ENCODE results near the gene LAMA2.

LAMA2 gene

GRCh38 chr6:129267028-129267427 lies 384.1 kb downstream of the LAMA2 start:
- H3K36me3 ChIP-seq (ENCODE audit: insufficient read depth, insufficient read length, low read length): no peaks in the 10 kb centered on the region
- H3K4me3 ChIP-seq (ENCODE audit: insufficient read length, low read depth): no peak overlapping the region
- H3K9ac ChIP-seq (ENCODE audit: insufficient read length, low read depth): no peak overlapping the region
- no peaks in the 10 kb centered on the region for H3K9me3 ChIP-seq (ENCODE audit: insufficient read depth, low read length)
- H3K27me3 ChIP-seq (ENCODE audit: insufficient read depth, insufficient read length): no peaks in the 10 kb centered on the region
- peak; percentile 13 for DNase-seq (ENCODE audit: low read depth, low spot score)
- TF ChIP-seq ZNF274 (IDR thresholded peaks at IDR 0.05; ENCODE audit: low read depth, low read length) (no peak), SUZ12 (IDR thresholded peaks at IDR 0.05; ENCODE audit: extremely low read depth, insufficient read depth, insufficient read length) (no peak), YY1 (IDR thresholded peaks at IDR 0.05; ENCODE audit: insufficient read depth, insufficient read length) (no peak)
- H3K4me1 ChIP-seq (ENCODE audit: insufficient read depth, insufficient read length): no peaks in the 10 kb centered on the region

DNA sequence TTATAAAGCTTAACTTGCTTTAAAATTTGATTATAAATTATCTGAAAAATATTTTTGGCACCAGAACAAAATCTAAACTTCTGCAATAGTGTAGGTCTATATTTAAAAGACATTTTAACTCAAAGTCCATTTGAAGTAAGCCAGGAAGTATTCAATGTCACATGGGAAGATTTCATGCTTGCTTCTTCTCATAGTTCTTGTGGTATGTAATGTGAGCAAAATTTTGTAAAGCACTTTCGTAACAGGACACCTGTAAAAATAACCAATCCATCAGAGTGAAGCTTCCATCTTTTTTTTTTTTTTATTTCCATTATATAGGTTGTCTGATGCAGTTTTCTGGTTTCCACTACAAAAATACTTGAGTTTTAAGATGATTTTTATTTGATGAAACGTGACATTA lies 386.1 kb downstream of the LAMA2 start:
- no peaks in the 10 kb centered on the region for H3K36me3 ChIP-seq (ENCODE audit: insufficient read depth, insufficient read length, low read length)
- no peak for DNase-seq (ENCODE audit: low read depth, low spot score)
- no peak for TF ChIP-seq YY1 (IDR thresholded peaks at IDR 0.05; ENCODE audit: insufficient read depth, insufficient read length)
- no peak for TF ChIP-seq ZNF274 (IDR thresholded peaks at IDR 0.05; ENCODE audit: low read depth, low read length)
- TF ChIP-seq SUZ12 (IDR thresholded peaks at IDR 0.05; ENCODE audit: extremely low read depth, insufficient read depth, insufficient read length): no peak

DNA sequence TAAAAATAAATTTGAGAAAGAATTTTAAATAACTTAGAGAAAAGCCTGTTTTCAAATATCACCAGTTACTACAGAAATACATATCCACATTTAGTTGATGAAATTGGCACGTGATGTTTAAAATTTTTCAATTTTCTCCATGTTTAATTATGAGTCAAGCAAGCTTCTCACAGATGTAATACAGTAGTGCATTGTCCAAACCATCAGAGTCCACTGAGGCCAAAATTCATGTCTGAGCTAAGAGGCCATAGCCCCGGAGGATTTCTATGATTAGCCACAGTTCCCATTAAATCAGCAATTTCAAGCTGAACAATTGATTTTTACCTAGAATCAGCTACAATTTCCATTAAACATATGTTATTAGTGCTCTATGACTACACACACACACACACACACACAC lies 387.0 kb downstream of the LAMA2 start:
- Histone ChIP-seq H3K4me1 (ENCODE audit: insufficient read depth, insufficient read length) (no peaks in the 10 kb centered on the region), H3K9ac (ENCODE audit: insufficient read length, low read depth) (no peak overlapping the region), H3K4me3 (ENCODE audit: insufficient read length, low read depth) (no peak overlapping the region), H3K9me3 (ENCODE audit: insufficient read depth, low read length) (no peaks in the 10 kb centered on the region), H3K36me3 (ENCODE audit: insufficient read depth, insufficient read length, low read length) (no peaks in the 10 kb centered on the region), H3K27me3 (ENCODE audit: insufficient read depth, insufficient read length) (no peaks in the 10 kb centered on the region)
- TF ChIP-seq ZNF274 (IDR thresholded peaks at IDR 0.05; ENCODE audit: low read depth, low read length): no peak
- TF ChIP-seq YY1 (IDR thresholded peaks at IDR 0.05; ENCODE audit: insufficient read depth, insufficient read length): no peak
- no peak for DNase-seq (ENCODE audit: low read depth, low spot score)

More for the DNA sequence above, 386.1 kb downstream of the LAMA2 start:
- Histone ChIP-seq H3K27me3 (ENCODE audit: insufficient read depth, insufficient read length) (no peaks in the 10 kb centered on the region), H3K4me1 (ENCODE audit: insufficient read depth, insufficient read length) (no peaks in the 10 kb centered on the region), H3K9ac (ENCODE audit: insufficient read length, low read depth) (no peak overlapping the region), H3K4me3 (ENCODE audit: insufficient read length, low read depth) (no peak overlapping the region), H3K9me3 (ENCODE audit: insufficient read depth, low read length) (no peaks in the 10 kb centered on the region)

DNA sequence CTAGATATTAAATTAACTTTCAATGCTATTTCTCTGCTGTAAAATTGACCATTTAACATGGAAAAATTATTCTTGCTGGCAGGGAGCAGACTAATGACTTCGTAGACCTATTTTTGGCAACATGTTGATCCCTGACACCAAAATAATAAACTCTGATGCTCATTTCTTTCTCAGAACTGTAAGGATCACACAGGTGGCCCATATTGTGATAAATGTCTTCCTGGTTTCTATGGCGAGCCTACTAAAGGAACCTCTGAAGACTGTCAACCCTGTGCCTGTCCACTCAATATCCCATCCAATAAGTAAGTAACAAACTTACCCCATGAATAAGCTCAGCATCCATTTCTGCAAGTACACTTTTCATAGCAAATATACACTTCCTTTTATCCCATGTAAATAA lies 387.5 kb downstream of the LAMA2 start:
- no peak overlapping the region for H3K9ac ChIP-seq (ENCODE audit: insufficient read length, low read depth)
- H3K4me1 ChIP-seq (ENCODE audit: insufficient read depth, insufficient read length): no peaks in the 10 kb centered on the region
- H3K27me3 ChIP-seq (ENCODE audit: insufficient read depth, insufficient read length): no peaks in the 10 kb centered on the region
- H3K4me3 ChIP-seq (ENCODE audit: insufficient read length, low read depth): no peak overlapping the region
- H3K36me3 ChIP-seq (ENCODE audit: insufficient read depth, insufficient read length, low read length): no peaks in the 10 kb centered on the region
- no peaks in the 10 kb centered on the region for H3K9me3 ChIP-seq (ENCODE audit: insufficient read depth, low read length)
- no peak for DNase-seq (ENCODE audit: low read depth, low spot score)
- no peak for TF ChIP-seq YY1 (IDR thresholded peaks at IDR 0.05; ENCODE audit: insufficient read depth, insufficient read length)
- no peak for TF ChIP-seq ZNF274 (IDR thresholded peaks at IDR 0.05; ENCODE audit: low read depth, low read length)
- TF ChIP-seq SUZ12 (IDR thresholded peaks at IDR 0.05; ENCODE audit: extremely low read depth, insufficient read depth, insufficient read length): no peak

GRCh38 chr6:129273161-129273560 lies 390.2 kb downstream of the LAMA2 start:
- Histone ChIP-seq H3K9me3 (ENCODE audit: insufficient read depth, low read length) (no peaks in the 10 kb centered on the region), H3K27me3 (ENCODE audit: insufficient read depth, insufficient read length) (no peaks in the 10 kb centered on the region), H3K36me3 (ENCODE audit: insufficient read depth, insufficient read length, low read length) (no peaks in the 10 kb centered on the region), H3K4me1 (ENCODE audit: insufficient read depth, insufficient read length) (no peaks in the 10 kb centered on the region), H3K4me3 (ENCODE audit: insufficient read length, low read depth) (no peak overlapping the region), H3K9ac (ENCODE audit: insufficient read length, low read depth) (no peak overlapping the region)
- TF ChIP-seq ZNF274 (IDR thresholded peaks at IDR 0.05; ENCODE audit: low read depth, low read length) (no peak), SUZ12 (IDR thresholded peaks at IDR 0.05; ENCODE audit: extremely low read depth, insufficient read depth, insufficient read length) (no peak), YY1 (IDR thresholded peaks at IDR 0.05; ENCODE audit: insufficient read depth, insufficient read length) (no peak)
- no peak for DNase-seq (ENCODE audit: low read depth, low spot score)

DNA sequence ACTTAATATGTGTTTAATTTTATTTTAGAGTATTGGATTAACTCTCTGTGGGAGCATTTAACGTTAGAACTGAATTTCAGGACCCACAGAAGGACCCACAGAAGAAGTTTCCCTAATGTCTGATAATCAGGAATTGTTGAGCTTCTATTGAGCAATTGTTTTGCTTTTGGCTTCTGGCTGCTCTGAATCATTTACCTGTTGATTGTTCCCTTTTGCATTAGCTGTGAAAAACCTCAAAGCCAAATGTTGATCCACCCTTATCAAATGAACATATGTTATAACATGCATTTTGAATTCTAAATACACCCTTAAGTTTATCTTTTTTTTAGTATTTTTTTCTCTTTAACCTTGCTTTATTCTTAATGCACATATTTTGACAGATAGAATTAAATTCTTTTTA lies 393.5 kb downstream of the LAMA2 start:
- DNase-seq (ENCODE audit: low read depth, low spot score): no peak
- H3K9me3 ChIP-seq (ENCODE audit: insufficient read depth, low read length): no peaks in the 10 kb centered on the region
- no peak overlapping the region for H3K9ac ChIP-seq (ENCODE audit: insufficient read length, low read depth)
- H3K27me3 ChIP-seq (ENCODE audit: insufficient read depth, insufficient read length): no peaks in the 10 kb centered on the region
- H3K36me3 ChIP-seq (ENCODE audit: insufficient read depth, insufficient read length, low read length): no peaks in the 10 kb centered on the region
- no peak overlapping the region for H3K4me3 ChIP-seq (ENCODE audit: insufficient read length, low read depth)
- TF ChIP-seq ZNF274 (IDR thresholded peaks at IDR 0.05; ENCODE audit: low read depth, low read length): no peak
- no peak for TF ChIP-seq SUZ12 (IDR thresholded peaks at IDR 0.05; ENCODE audit: extremely low read depth, insufficient read depth, insufficient read length)
- TF ChIP-seq YY1 (IDR thresholded peaks at IDR 0.05; ENCODE audit: insufficient read depth, insufficient read length): no peak
- no peaks in the 10 kb centered on the region for H3K4me1 ChIP-seq (ENCODE audit: insufficient read depth, insufficient read length)

GRCh38 chr6:129276986-129277385 lies 394.0 kb downstream of the LAMA2 start:
- TF ChIP-seq YY1 (IDR thresholded peaks at IDR 0.05; ENCODE audit: insufficient read depth, insufficient read length) (no peak), SUZ12 (IDR thresholded peaks at IDR 0.05; ENCODE audit: extremely low read depth, insufficient read depth, insufficient read length) (no peak), ZNF274 (IDR thresholded peaks at IDR 0.05; ENCODE audit: low read depth, low read length) (no peak)
- Histone ChIP-seq H3K4me3 (ENCODE audit: insufficient read length, low read depth) (no peak overlapping the region), H3K36me3 (ENCODE audit: insufficient read depth, insufficient read length, low read length) (no peaks in the 10 kb centered on the region), H3K9ac (ENCODE audit: insufficient read length, low read depth) (no peak overlapping the region), H3K27me3 (ENCODE audit: insufficient read depth, insufficient read length) (no peaks in the 10 kb centered on the region), H3K9me3 (ENCODE audit: insufficient read depth, low read length) (no peaks in the 10 kb centered on the region), H3K4me1 (ENCODE audit: insufficient read depth, insufficient read length) (no peaks in the 10 kb centered on the region)
- DNase-seq (ENCODE audit: low read depth, low spot score): no peak

Measured in NT2/D1 (cell line).